GM12878 (cell line): Measurements from ENCODE around the gene BARHL1. TPM values are rescaled to one million over a fixed set of nuclear protein-coding genes. Genes with fewer than 3 reads are reported as not detected.

Source experiments
- ATAC-seq: fragments of 200-7000 bp; cut with Tn5 transposase; 3 replicates; pipeline ENCODE4 v1.9.1; 2020; ENCODE audit warnings: mild to moderate bottlenecking, moderate library complexity
- BruUV-seq: library from RNA; stranded (reverse); fragments of 400-500 nt; replicated peaks from 2 replicates; lab custom pipeline; 2021; lab: Mats Ljungman, UMichigan
- CTCF ChIA-PET: fragments of 300-600 bp; sonication (Branson Sonifier 250); formaldehyde crosslinking; extraction: SDS; loops from one replicate; lab custom pipeline; 2021; ENCODE audit warnings: inconsistent platforms; lab: Yijun Ruan, JAX
- POLR2A ChIA-PET: fragments of 350-600 bp; formaldehyde crosslinking; extraction: SDS; loops from one replicate; lab custom pipeline; 2021; ENCODE audit warnings: inconsistent platforms; lab: Charles Lee
- RAD21 ChIA-PET: fragments of 300-600 bp; sonication (Branson Sonifier 250); formaldehyde crosslinking; loops from one replicate; lab custom pipeline; 2023; ENCODE audit warnings: antibody characterized with exemption; ENCODE audit not compliant: unreplicated experiment; lab: Charles Lee
- SMC1A ChIA-PET: fragments of 300-600 bp; sonication (Branson Sonifier 250); formaldehyde crosslinking; loops from one replicate; lab custom pipeline; 2023; ENCODE audit not compliant: unreplicated experiment, uncharacterized antibody; lab: Charles Lee
- DNase-seq: peaks from one replicate; pipeline ENCODE4 v3.0.0-alpha.2; 2011; ENCODE audit warnings: low read depth, low spot score
- FAIRE-seq: peaks from 3 replicates; lab custom pipeline; 2011; peaks lifted over from hg19 to GRCh38; lab: Jason Lieb, UNC
- H2AFZ ChIP-seq: 2 replicates; pipeline ENCODE4 v1.6.0; 2011; ENCODE audit warnings: low read depth, low read length, control low read depth; ENCODE audit not compliant: control insufficient read depth
- H3K27ac ChIP-seq: 2 replicates; pipeline ENCODE4 v1.5.1; 2011; ENCODE audit warnings: control low read depth; ENCODE audit not compliant: control insufficient read depth, insufficient read depth
- H3K27me3 ChIP-seq, 2 experiments: replicated peaks in 1 of 2; 2 replicates each; pipeline versions ENCODE4 v1.6.0 to v1.6.1; 2011; ENCODE audit warnings: low read length in 1 of 2; ENCODE audit not compliant: control insufficient read depth in 2 of 2, insufficient read depth in 2 of 2
- H3K36me3 ChIP-seq, 2 experiments: 2 replicates each; pipeline ENCODE4 v1.5.1; 2011; ENCODE audit warnings: low read length in 1 of 2; ENCODE audit not compliant: control insufficient read depth in 2 of 2, insufficient read depth in 2 of 2
- H3K4me1 ChIP-seq: 2 replicates; pipeline ENCODE4 v1.6.1; 2011; ENCODE audit warnings: mild to moderate bottlenecking, low read length, moderate library complexity, mixed read lengths; ENCODE audit not compliant: control insufficient read depth, insufficient read depth
- H3K4me2 ChIP-seq: 2 replicates; pipeline ENCODE4 v1.6.0; 2011; ENCODE audit warnings: control low read depth; ENCODE audit not compliant: control insufficient read depth, insufficient read depth
- H3K4me3 ChIP-seq: fragments of 200-600 bp; sonication (generic); 2 replicates; pipeline ENCODE4 v1.5.1; 2016
- H3K79me2 ChIP-seq: 2 replicates; pipeline ENCODE4 v1.6.0; 2011; ENCODE audit warnings: low read length; ENCODE audit not compliant: control insufficient read depth, insufficient read depth
- H3K9ac ChIP-seq: 2 replicates; pipeline ENCODE4 v1.8.0; 2011; ENCODE audit warnings: low read length, control low read depth, mixed read lengths; ENCODE audit not compliant: control insufficient read depth, insufficient read depth
- H3K9me3 ChIP-seq: replicated peaks from 3 replicates; pipeline ENCODE4 v1.5.1; 2011; ENCODE audit warnings: mild to moderate bottlenecking, low read length; ENCODE audit not compliant: control insufficient read depth, insufficient read depth
- H4K20me1 ChIP-seq: 2 replicates; pipeline ENCODE4 v1.6.0; 2011; ENCODE audit not compliant: control insufficient read depth, insufficient read depth
- EED ChIP-seq: sonication (generic); IDR thresholded peaks from 2 replicates; pipeline ENCODE4 v1.6.1; 2016; ENCODE audit warnings: antibody characterized with exemption, low read depth
- EGR1 ChIP-seq, 2 experiments: IDR thresholded peaks; 1 replicate in 1 of 2; 2 replicates in 1 of 2; pipeline ENCODE4 v1.6.1; 2011 to 2012; ENCODE audit warnings: low read depth in 2 of 2, low read length in 2 of 2, borderline replicate concordance in 1 of 2, mild to moderate bottlenecking in 1 of 2, moderate library complexity in 1 of 2
- HDAC2 ChIP-seq: fragments of 200-600 bp; sonication (generic); IDR thresholded peaks from 2 replicates; pipeline ENCODE4 v1.6.1; 2017
- IKZF1 ChIP-seq: fragments of 450-650 bp; conservative IDR thresholded peaks from 2 replicates; pipeline ENCODE4 v1.6.1; 2017; ENCODE audit warnings: antibody characterized with exemption, mild to moderate bottlenecking
- KAT2A ChIP-seq: conservative IDR thresholded peaks from 2 replicates; pipeline ENCODE4 v1.6.1; 2011; ENCODE audit warnings: low read depth, low read length; ENCODE audit not compliant: control insufficient read depth
- MXI1 ChIP-seq: fragments of 150-350 bp; IDR thresholded peaks from 2 replicates; pipeline ENCODE4 v1.6.1; 2011; ENCODE audit warnings: low read depth, mild to moderate bottlenecking, inconsistent platforms, low read length, improper control_type of control experiment
- POLR2A ChIP-seq: IDR thresholded peaks from 2 replicates; pipeline ENCODE4 v1.6.1; 2011; ENCODE audit warnings: low read depth, mild to moderate bottlenecking, low read length
- REST ChIP-seq: IDR thresholded peaks from 2 replicates; pipeline ENCODE4 v1.6.1; 2012; ENCODE audit warnings: mild to moderate bottlenecking, low read depth, low read length
- SMARCA5 ChIP-seq: fragments of 450-650 bp; IDR thresholded peaks from 2 replicates; pipeline ENCODE4 v1.6.1; 2017; ENCODE audit warnings: mild to moderate bottlenecking
- SP1 ChIP-seq: IDR thresholded peaks from one replicate; pipeline ENCODE4 v1.6.1; 2011; ENCODE audit warnings: low read depth, low read length
- ZBTB11 ChIP-seq: fragments of 450-650 bp; formaldehyde crosslinking; IDR thresholded peaks from 2 replicates; pipeline ENCODE4 v1.5.0; 2022; ENCODE audit warnings: mild to moderate bottlenecking, missing genetic modification characterization
- ZNF274 ChIP-seq: IDR thresholded peaks from one replicate; pipeline ENCODE4 v1.8.0; 2011; ENCODE audit not compliant: insufficient read length, insufficient read depth
- ZNF384 ChIP-seq: IDR thresholded peaks from 2 replicates; pipeline ENCODE4 v1.6.1; 2012; ENCODE audit warnings: low read depth, mild to moderate bottlenecking, low read length, improper control_type of control experiment, borderline replicate concordance
- ZNF622 ChIP-seq: fragments of 450-650 bp; IDR thresholded peaks from 2 replicates; pipeline ENCODE4 v1.6.1; 2017; ENCODE audit warnings: mild to moderate bottlenecking, inconsistent platforms
- ZNF687 ChIP-seq: fragments of 450-650 bp; IDR thresholded peaks from 2 replicates; pipeline ENCODE4 v1.6.1; 2017; ENCODE audit warnings: mild to moderate bottlenecking, moderate library complexity
- WGBS: methylation state at CpG from one replicate; pipeline ENCODE4 v1.1.6; 2016; ENCODE audit warnings: low lambda C conversion rate; ENCODE audit not compliant: insufficient replicate concordance, insufficient coverage; ENCODE audit errors: missing lambda C conversion rate; 5-methylcytosine and 5-hydroxymethylcytosine counted together
- in situ Hi-C: fragments of 300-500 bp; cut with MboI; formaldehyde crosslinking; loops from 9 replicates; pipeline ENCODE4 v1.14.3; 2018; ENCODE audit warnings: mixed read lengths
- intact Hi-C: fragments of 100-400 bp; cut with micrococcal nuclease; formaldehyde crosslinking; loops from one replicate; pipeline ENCODE4 v1.14.2; 2022; ENCODE audit not compliant: unreplicated experiment
- polyA plus RNA-seq, 11 experiments: library from polyadenylated mRNA; depleted of rRNA in 4 of 11; unstranded in 6 of 11; stranded (reverse) in 5 of 11; fragments of >200 nt; fragmentation: Nextera tagmentation in 4 of 11; fragmentation: Illumina TruSeq in 1 of 11; extraction: Ambion mirVana in 4 of 11; extraction: Trizol in 1 of 11; gene quantifications; 1 replicate in 1 of 11; 2 replicates in 10 of 11; pipeline versions ENCODE4 v1.2.1 to v1.2.3, GENCODE V29; 2011 to 2016; ENCODE audit warnings: inconsistent platforms in 2 of 11, missing spikeins in 2 of 11, low read depth in 1 of 11
- total RNA-seq, 4 experiments: library from RNA; depleted of rRNA in 3 of 4; stranded (reverse); fragments of >200 nt in 3 of 4; fragmentation: Illumina TruSeq in 1 of 4; extraction: Trizol in 1 of 4; gene quantifications; 2 replicates each; pipeline versions ENCODE4 v1.2.1 to v1.2.3, GENCODE V29; 2013 to 2021

Gene BARHL1
- total and polyA plus RNA-seq, 10 of the 15 experiments (the other 5 are each of a cell fraction or from before 2014, with no cell fraction given): not detected

- H3K27me3 ChIP-seq: peaks cover 14 to 22% of the 10 kb centered on the region in 2 experiments
- H4K20me1 ChIP-seq: peaks cover 5% of the 10 kb centered on the region
- no TSS peak for BruUV-seq
- H3K9me3 ChIP-seq: no peaks in the 10 kb centered on the region
- H3K9ac ChIP-seq: no peak overlapping the region
- no peak for ATAC-seq
- no peaks in the 10 kb centered on the region for H3K79me2 ChIP-seq
- H3K36me3 ChIP-seq: peaks cover 0 to 1% of the 10 kb centered on the region in 2 experiments; a peak in 2 of 4 replicates
- 55% methylated on average over 12 of the region's 17 CpGs for WGBS
- H3K4me2 ChIP-seq: no peak overlapping the region
- ChIA-PET RAD21 (no interaction called here), POLR2A (no interaction called here), CTCF (no interaction called here), SMC1A (no interaction called here)
- no peak overlapping the region for H3K4me3 ChIP-seq
- H3K27ac ChIP-seq: no peak overlapping the region
- intact Hi-C loops: no loop called here
- H2AFZ ChIP-seq: no peak overlapping the region
- FAIRE-seq: no peak
- in situ Hi-C loops: no loop called here
- DNase-seq: no peak
- H3K4me1 ChIP-seq: no peaks in the 10 kb centered on the region
- TF ChIP-seq ZNF687 (no peak), EGR1 (IDR thresholded peaks at IDR 0.05; ENCODE audit: borderline replicate concordance in 1 of 2, low read depth in 2 of 2, low read length in 2 of 2) (no peak), ZNF384 (no peak), SP1 (no peak), IKZF1 (no peak), ZBTB11 (CRISPR knock-in tag) (no peak), ZNF274 (no peak), REST (no peak), ZNF622 (no peak), HDAC2 (no peak), SMARCA5 (no peak), EED (no peak), KAT2A (no peak), POLR2A (no peak), MXI1 (no peak)
These were observed 7.6 kb downstream of the BARHL1 start for GRCh38 chr9:132590037-132590317.
